Panc1 (cell line): ENCODE results near the gene CBY1. TPM values are rescaled to one million over a fixed set of nuclear protein-coding genes. Genes with fewer than 3 reads are reported as not detected.

Experiments used
- ATAC-seq: fragments of 200-7000 bp; cut with Tn5 transposase; 2 replicates; pipeline ENCODE4 v1.9.1; 2020; ENCODE audit warnings: mild to moderate bottlenecking, moderate library complexity
- BruUV-seq: library from RNA; stranded (reverse); fragments of 400-500 nt; replicated peaks from 2 replicates; lab custom pipeline; 2021; lab: Mats Ljungman, UMichigan
- CTCF ChIA-PET: fragments of 300-600 bp; sonication (Branson Sonifier 250); formaldehyde crosslinking; loops from one replicate; lab custom pipeline; 2022; ENCODE audit warnings: antibody characterized with exemption; lab: Charles Lee
- POLR2A ChIA-PET: fragments of 300-600 bp; sonication (Branson Sonifier 250); formaldehyde crosslinking; loops from one replicate; lab custom pipeline; 2022; ENCODE audit warnings: antibody characterized with exemption; lab: Charles Lee
- DNase-seq: peaks from one replicate; pipeline ENCODE4 v3.0.0-alpha.2; 2010; ENCODE audit warnings: low read depth, low spot score
- H3K27ac ChIP-seq: 2 replicates; pipeline ENCODE4 v1.5.1; 2011; ENCODE audit warnings: mild to moderate bottlenecking, low read length, inconsistent platforms
- H3K27me3 ChIP-seq: fragments of 200-500 bp; sonication (Bioruptor generic); 2 replicates; pipeline ENCODE4 v1.6.0; 2014; ENCODE audit warnings: low read length, inconsistent platforms; ENCODE audit not compliant: control insufficient read depth, insufficient read depth
- H3K36me3 ChIP-seq: fragments of 200-500 bp; sonication (Bioruptor generic); 2 replicates; pipeline ENCODE4 v1.5.1; 2014; ENCODE audit warnings: inconsistent platforms, mild to moderate bottlenecking, low read length, moderate library complexity; ENCODE audit not compliant: control insufficient read depth, insufficient read depth
- H3K4me1 ChIP-seq: 2 replicates; pipeline ENCODE4 v1.5.1; 2011; ENCODE audit warnings: inconsistent platforms, mild to moderate bottlenecking, low read length, moderate library complexity; ENCODE audit not compliant: control insufficient read depth, insufficient read depth
- H3K4me3 ChIP-seq, 2 experiments: 2 replicates each; pipeline ENCODE4 v1.5.1; 2011 to 2012; ENCODE audit warnings: low read depth in 2 of 2, low read length in 2 of 2, mild to moderate bottlenecking in 2 of 2, inconsistent platforms in 1 of 2, moderate library complexity in 1 of 2
- H3K9me3 ChIP-seq: fragments of 200-500 bp; sonication (Bioruptor generic); 2 replicates; pipeline ENCODE4 v1.5.1; 2014; ENCODE audit warnings: low read depth, mild to moderate bottlenecking, inconsistent platforms, low read length, moderate library complexity; ENCODE audit not compliant: control insufficient read depth, insufficient read depth
- CTCF ChIP-seq: fragments of 450-650 bp; IDR thresholded peaks from 2 replicates; pipeline ENCODE4 v1.5.1; 2017; ENCODE audit warnings: mild to moderate bottlenecking
- POLR2AphosphoS5 ChIP-seq: IDR thresholded peaks from 2 replicates; pipeline ENCODE4 v1.6.1; 2012; ENCODE audit warnings: mild to moderate bottlenecking, low read depth, low read length, moderate library complexity
- SIN3A ChIP-seq: IDR thresholded peaks from 2 replicates; pipeline ENCODE4 v1.6.1; 2012; ENCODE audit warnings: low read depth, mild to moderate bottlenecking, low read length, moderate library complexity, borderline replicate concordance; ENCODE audit not compliant: insufficient read depth
- TCF7L2 ChIP-seq: IDR thresholded peaks from 2 replicates; pipeline ENCODE4 v1.6.1; 2011; ENCODE audit warnings: mild to moderate bottlenecking, low read depth, low read length, inconsistent platforms
- in situ Hi-C: cut with HindIII; loops from 2 replicates; pipeline ENCODE4 v1.10.0; 2016; ENCODE audit warnings: low sequenced_read_pairs, low pct_unique_long_range_greater_than_20kb
- intact Hi-C: fragments of 100-400 bp; cut with micrococcal nuclease; formaldehyde crosslinking; loops from one replicate; pipeline ENCODE4 v1.10.0; 2022; ENCODE audit not compliant: unreplicated experiment
- total RNA-seq: library from RNA; stranded (reverse); gene quantifications from one replicate; pipeline ENCODE4 v1.2.1, GENCODE V29; 2021; ENCODE audit not compliant: unreplicated experiment
- TF ChIP-seq, protein P1 (sequence below), 2 experiments: IDR thresholded peaks; 2 replicates each; pipeline ENCODE4 v1.6.1; 2011 to 2012; ENCODE audit warnings: low read depth in 2 of 2, control low read depth in 1 of 2, low read length in 1 of 2, mild to moderate bottlenecking in 1 of 2, moderate library complexity in 1 of 2; ENCODE audit not compliant: insufficient read depth in 1 of 2

The CBY1 gene
- total RNA-seq, 1 experiment from 2014 or later: 20.4 TPM

- ChIA-PET POLR2A (no interaction called here), CTCF (no interaction called here)
- Histone ChIP-seq H3K27me3 (no peaks in the 10 kb centered on the region), H3K27ac (no peak overlapping the region), H3K9me3 (no peaks in the 10 kb centered on the region), H3K4me3 (no peak overlapping the region), H3K36me3 (no peaks in the 10 kb centered on the region), H3K4me1 (no peaks in the 10 kb centered on the region)
- intact Hi-C loops (no loop called here), in situ Hi-C loops (no loop called here)
- ATAC-seq: no peak
- TF ChIP-seq POLR2AphosphoS5: no peak
- TF ChIP-seq TCF7L2: no peak
- TF ChIP-seq CTCF: no peak
- TF ChIP-seq SIN3A: no peak
- no peak for DNase-seq
- BruUV-seq: no TSS peak
Measured at GRCh38 chr22:38628444-38628843, 28.0 kb upstream of the CBY1 start.

GRCh38 chr22:38629108-38629507 lies 27.3 kb upstream of the CBY1 start:
- in situ Hi-C loops (no loop called here), intact Hi-C loops (no loop called here)
- Histone ChIP-seq H3K36me3 (no peaks in the 10 kb centered on the region), H3K9me3 (no peaks in the 10 kb centered on the region), H3K27me3 (no peaks in the 10 kb centered on the region), H3K27ac (no peak overlapping the region), H3K4me3 (no peak overlapping the region), H3K4me1 (no peaks in the 10 kb centered on the region)
- ChIA-PET POLR2A (no interaction called here), CTCF (no interaction called here)
- no TSS peak for BruUV-seq
- TF ChIP-seq TCF7L2: no peak
- TF ChIP-seq SIN3A: no peak
- no peak for TF ChIP-seq CTCF
- TF ChIP-seq, protein P1, sequence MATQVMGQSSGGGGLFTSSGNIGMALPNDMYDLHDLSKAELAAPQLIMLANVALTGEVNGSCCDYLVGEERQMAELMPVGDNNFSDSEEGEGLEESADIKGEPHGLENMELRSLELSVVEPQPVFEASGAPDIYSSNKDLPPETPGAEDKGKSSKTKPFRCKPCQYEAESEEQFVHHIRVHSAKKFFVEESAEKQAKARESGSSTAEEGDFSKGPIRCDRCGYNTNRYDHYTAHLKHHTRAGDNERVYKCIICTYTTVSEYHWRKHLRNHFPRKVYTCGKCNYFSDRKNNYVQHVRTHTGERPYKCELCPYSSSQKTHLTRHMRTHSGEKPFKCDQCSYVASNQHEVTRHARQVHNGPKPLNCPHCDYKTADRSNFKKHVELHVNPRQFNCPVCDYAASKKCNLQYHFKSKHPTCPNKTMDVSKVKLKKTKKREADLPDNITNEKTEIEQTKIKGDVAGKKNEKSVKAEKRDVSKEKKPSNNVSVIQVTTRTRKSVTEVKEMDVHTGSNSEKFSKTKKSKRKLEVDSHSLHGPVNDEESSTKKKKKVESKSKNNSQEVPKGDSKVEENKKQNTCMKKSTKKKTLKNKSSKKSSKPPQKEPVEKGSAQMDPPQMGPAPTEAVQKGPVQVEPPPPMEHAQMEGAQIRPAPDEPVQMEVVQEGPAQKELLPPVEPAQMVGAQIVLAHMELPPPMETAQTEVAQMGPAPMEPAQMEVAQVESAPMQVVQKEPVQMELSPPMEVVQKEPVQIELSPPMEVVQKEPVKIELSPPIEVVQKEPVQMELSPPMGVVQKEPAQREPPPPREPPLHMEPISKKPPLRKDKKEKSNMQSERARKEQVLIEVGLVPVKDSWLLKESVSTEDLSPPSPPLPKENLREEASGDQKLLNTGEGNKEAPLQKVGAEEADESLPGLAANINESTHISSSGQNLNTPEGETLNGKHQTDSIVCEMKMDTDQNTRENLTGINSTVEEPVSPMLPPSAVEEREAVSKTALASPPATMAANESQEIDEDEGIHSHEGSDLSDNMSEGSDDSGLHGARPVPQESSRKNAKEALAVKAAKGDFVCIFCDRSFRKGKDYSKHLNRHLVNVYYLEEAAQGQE (IDR thresholded peaks at IDR 0.05; ENCODE audit: insufficient read depth in 1 of 2, low read depth in 2 of 2, low read length in 1 of 2): no peak
- no peak for TF ChIP-seq POLR2AphosphoS5
- ATAC-seq: no peak
- no peak for DNase-seq

- TF ChIP-seq CTCF (no peak), TCF7L2 (no peak), POLR2AphosphoS5 (no peak)
- TF ChIP-seq, protein P1 (IDR thresholded peaks at IDR 0.05; ENCODE audit: insufficient read depth in 1 of 2, low read depth in 2 of 2, low read length in 1 of 2): no peak
- intact Hi-C loops: no loop called here
- ChIA-PET CTCF (no interaction called here), POLR2A (no interaction called here)
- ATAC-seq (no peak), DNase-seq (no peak)
- Histone ChIP-seq H3K27me3 (no peaks in the 10 kb centered on the region), H3K4me1 (no peaks in the 10 kb centered on the region), H3K9me3 (no peaks in the 10 kb centered on the region), H3K4me3 (no peak overlapping the region), H3K27ac (no peak overlapping the region), H3K36me3 (no peaks in the 10 kb centered on the region)
- in situ Hi-C loops: no loop called here
- BruUV-seq: no TSS peak
Measured at GRCh38 chr22:38631724-38632123, 24.7 kb upstream of the CBY1 start.
